T-helper 1 cell (primary cell): ENCODE data around the gene EOMES.
A peak's percentile ranks its signal among the peaks of the same experiment; 100 is the strongest.

Experiments used
- DNase-seq, 5 donors: peaks; one replicate each; pipeline ENCODE4 v3.0.0-alpha.2; 2012 to 2020

The EOMES gene

GRCh38 chr3:27680517-27681246 lies 41.4 kb downstream of the EOMES start:
- no peak for DNase-seq

GRCh38 chr3:27679691-27680090 lies 42.4 kb downstream of the EOMES start:
- no peak for DNase-seq

GRCh38 chr3:27678234-27678633 lies 43.9 kb downstream of the EOMES start:
- DNase-seq = no peak

DNA sequence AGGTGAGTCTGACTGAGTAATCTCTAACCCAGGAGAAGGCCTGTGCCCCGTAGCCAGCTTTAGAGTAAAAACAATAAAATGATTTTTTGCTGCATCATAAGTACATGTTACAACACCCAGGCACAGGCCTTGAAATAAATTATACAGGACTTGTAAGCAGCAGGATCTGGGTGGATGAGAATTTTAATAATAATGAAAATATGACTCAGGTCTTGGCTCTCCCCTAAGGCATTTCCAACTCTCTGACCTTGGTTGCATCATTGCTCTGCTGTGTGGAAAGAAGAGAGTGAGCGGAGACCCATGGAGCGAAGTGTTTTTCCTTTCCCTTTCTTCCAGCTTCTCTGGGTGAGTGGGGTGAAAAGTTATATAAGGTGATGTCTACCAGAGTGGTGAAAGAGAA lies 44.6 kb downstream of the EOMES start:
- peak in 1 of 5 donors; percentile 11 for DNase-seq

DNA sequence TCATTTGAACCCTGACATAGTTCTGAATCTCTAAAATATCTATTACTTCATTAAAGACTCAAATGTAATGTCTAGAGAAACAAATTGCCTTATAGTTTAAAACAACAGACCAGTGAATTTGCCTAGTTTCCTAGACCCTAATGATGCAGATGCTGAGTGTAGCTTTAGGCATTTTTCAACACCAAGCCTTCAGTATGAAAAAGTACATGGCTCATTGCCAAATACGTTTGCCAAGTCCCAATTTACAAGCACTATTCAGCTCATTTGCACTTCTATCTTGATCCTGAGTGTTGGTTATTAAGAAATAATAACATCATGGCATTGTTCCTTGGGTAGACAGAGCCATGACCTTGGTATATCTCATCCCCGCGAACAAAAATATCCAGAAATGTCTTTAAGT lies 46.8 kb downstream of the EOMES start:
- DNase-seq = no peak

DNA sequence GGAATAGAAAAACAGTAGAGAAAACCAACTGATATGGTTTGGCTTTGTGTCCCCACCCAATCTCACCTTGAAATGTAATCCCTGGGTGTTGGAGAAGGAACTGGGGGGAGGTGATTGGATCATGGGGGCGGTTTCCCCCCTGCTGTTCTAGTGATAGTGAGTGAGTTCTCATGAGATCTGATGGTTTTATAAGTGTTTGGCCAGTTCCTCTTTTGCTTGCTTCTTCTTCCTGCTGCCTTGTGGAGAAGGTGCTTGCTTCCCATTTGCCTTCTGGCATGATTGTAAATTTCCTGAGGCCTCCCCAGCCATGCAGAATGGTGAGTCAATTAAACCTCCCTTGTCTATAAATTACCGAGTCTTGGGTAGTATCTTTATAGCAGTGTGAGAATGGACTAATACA lies 48.4 kb downstream of the EOMES start:
- DNase-seq = no peak

- no peak for DNase-seq
Measured at GRCh38 chr3:27671101-27671500, 51.0 kb downstream of the EOMES start.

DNA sequence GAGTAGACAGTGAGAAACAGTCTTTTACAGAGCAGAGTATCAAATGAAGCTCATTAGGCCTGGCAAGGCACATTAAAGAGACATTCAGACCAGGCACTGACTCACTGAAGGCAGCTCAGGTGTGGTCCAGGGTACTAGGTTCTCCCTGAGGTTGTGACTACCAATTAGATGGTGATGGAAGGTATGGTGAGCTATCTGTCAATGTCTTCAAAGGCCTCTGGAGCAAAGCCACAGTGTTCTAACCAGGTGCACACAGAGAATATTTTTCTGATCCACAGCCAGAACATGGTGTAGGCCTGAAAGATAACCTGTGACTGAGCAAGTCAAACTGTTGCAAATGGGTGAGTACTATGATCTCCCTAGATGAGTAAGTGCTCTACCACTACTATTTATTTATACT lies 51.5 kb downstream of the EOMES start:
- DNase-seq = no peak

DNA sequence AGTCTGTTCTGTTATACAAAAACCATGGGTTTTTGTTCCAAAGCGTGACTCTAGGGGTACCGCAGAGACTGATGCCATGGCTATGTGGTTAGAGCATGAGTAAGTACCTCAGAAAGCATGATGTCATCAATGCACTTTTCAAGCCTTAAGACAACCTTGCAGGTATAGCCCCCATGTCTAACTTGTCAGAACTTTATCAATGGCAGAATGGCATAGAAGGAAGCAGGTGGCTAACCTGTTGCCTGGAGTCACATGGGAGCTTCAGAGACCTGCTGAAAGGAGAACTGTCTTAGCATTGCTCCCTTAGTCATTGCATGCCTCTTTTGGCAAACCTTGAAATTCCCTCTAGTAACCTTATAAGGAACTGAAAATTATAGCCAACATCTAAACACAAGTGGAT lies 52.5 kb downstream of the EOMES start:
- DNase-seq = peak in 1 of 5 donors; percentile 19

DNA sequence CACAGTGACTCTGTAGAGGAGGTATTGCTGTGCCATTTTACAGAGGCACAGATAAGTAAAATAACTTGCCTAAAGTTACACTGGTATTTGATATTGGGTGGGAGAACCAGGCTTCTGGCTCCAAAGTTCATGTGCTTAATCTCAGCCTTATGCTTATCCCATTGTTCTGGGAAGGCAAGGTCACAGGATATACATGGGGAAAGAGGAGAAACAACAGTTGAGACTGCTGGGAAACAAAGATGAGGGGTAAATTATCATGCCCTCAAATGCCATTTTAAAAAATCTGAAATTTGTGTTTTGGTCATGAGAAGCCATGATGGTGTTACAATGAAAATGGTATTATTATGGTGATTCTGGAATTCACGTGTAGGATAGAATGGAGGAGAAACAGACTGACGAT lies 54.4 kb downstream of the EOMES start:
- no peak for DNase-seq

DNA sequence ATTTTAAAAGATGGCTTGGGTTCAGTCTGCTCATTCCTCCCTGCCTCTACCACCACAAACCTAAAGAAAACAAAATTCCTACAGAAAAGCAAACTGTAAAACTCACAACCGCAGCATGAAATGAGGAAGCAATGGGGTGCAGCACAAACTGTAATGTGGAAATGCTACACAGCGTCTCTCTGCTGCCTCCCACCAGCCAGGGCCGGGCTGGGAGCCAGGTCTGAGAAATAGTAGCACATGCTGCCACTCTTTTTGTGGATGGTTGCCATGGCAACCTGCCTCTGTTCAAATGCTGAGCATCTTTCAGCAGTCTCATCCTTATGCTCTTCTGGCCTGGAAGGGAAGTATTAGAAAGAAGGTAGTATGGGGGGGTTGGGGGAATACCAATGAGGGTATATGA lies 55.4 kb downstream of the EOMES start:
- peak in 1 of 5 donors; percentile 59 for DNase-seq

- peak in 1 of 5 donors; percentile 72 for DNase-seq
Measured at GRCh38 chr3:27666272-27666671, 55.9 kb downstream of the EOMES start.
